NCI-H2081 treated with DMSO at 0.1 percent for 48 hours (cell line): ENCODE results near the gene NYNRIN.

Experiments used
- DNase-seq: peaks from one replicate; lab custom pipeline; 2025; lab: John Stamatoyannopoulos, UW

NYNRIN gene

GRCh38 chr14:24456980-24457379, 58.2 kb downstream of the NYNRIN start:
- DNase-seq = no peak

GRCh38 chr14:24458736-24459135, 59.9 kb downstream of the NYNRIN start:
- DNase-seq = no peak

GRCh38 chr14:24459331-24459730, 60.5 kb downstream of the NYNRIN start:
- no peak for DNase-seq

GRCh38 chr14:24461336-24461735, 62.5 kb downstream of the NYNRIN start:
- DNase-seq = no peak

- no peak for DNase-seq
Observed at GRCh38 chr14:24463017-24463883, 64.4 kb downstream of the NYNRIN start.

- DNase-seq = no peak
Observed at GRCh38 chr14:24463884-24464785, 65.3 kb downstream of the NYNRIN start.

GRCh38 chr14:24465368-24465767, 66.6 kb downstream of the NYNRIN start:
- DNase-seq = no peak

- DNase-seq = no peak
Observed at GRCh38 chr14:24465805-24466204, 67.0 kb downstream of the NYNRIN start.
